Panc1 (cell line): ENCODE data around the gene CTTNBP2. TPM values are rescaled to one million over a fixed set of nuclear protein-coding genes. Genes with fewer than 3 reads are reported as not detected.

Experiments
- ATAC-seq: fragments of 200-7000 bp; cut with Tn5 transposase; 2 replicates; pipeline ENCODE4 v1.9.1; 2020; ENCODE audit warnings: mild to moderate bottlenecking, moderate library complexity
- BruUV-seq: library from RNA; stranded (reverse); fragments of 400-500 nt; replicated peaks from 2 replicates; lab custom pipeline; 2021; lab: Mats Ljungman, UMichigan
- CTCF ChIA-PET: fragments of 300-600 bp; sonication (Branson Sonifier 250); formaldehyde crosslinking; loops from one replicate; lab custom pipeline; 2022; ENCODE audit warnings: antibody characterized with exemption; lab: Charles Lee
- POLR2A ChIA-PET: fragments of 300-600 bp; sonication (Branson Sonifier 250); formaldehyde crosslinking; loops from one replicate; lab custom pipeline; 2022; ENCODE audit warnings: antibody characterized with exemption; lab: Charles Lee
- DNase-seq: peaks from one replicate; pipeline ENCODE4 v3.0.0-alpha.2; 2010; ENCODE audit warnings: low read depth, low spot score
- H3K27ac ChIP-seq: 2 replicates; pipeline ENCODE4 v1.5.1; 2011; ENCODE audit warnings: mild to moderate bottlenecking, low read length, inconsistent platforms
- H3K27me3 ChIP-seq: fragments of 200-500 bp; sonication (Bioruptor generic); 2 replicates; pipeline ENCODE4 v1.6.0; 2014; ENCODE audit warnings: low read length, inconsistent platforms; ENCODE audit not compliant: control insufficient read depth, insufficient read depth
- H3K36me3 ChIP-seq: fragments of 200-500 bp; sonication (Bioruptor generic); 2 replicates; pipeline ENCODE4 v1.5.1; 2014; ENCODE audit warnings: inconsistent platforms, mild to moderate bottlenecking, low read length, moderate library complexity; ENCODE audit not compliant: control insufficient read depth, insufficient read depth
- H3K4me1 ChIP-seq: 2 replicates; pipeline ENCODE4 v1.5.1; 2011; ENCODE audit warnings: inconsistent platforms, mild to moderate bottlenecking, low read length, moderate library complexity; ENCODE audit not compliant: control insufficient read depth, insufficient read depth
- H3K4me3 ChIP-seq, 2 experiments: 2 replicates each; pipeline ENCODE4 v1.5.1; 2011 to 2012; ENCODE audit warnings: low read depth in 2 of 2, low read length in 2 of 2, mild to moderate bottlenecking in 2 of 2, inconsistent platforms in 1 of 2, moderate library complexity in 1 of 2
- H3K9me3 ChIP-seq: fragments of 200-500 bp; sonication (Bioruptor generic); 2 replicates; pipeline ENCODE4 v1.5.1; 2014; ENCODE audit warnings: low read depth, mild to moderate bottlenecking, inconsistent platforms, low read length, moderate library complexity; ENCODE audit not compliant: control insufficient read depth, insufficient read depth
- CTCF ChIP-seq: fragments of 450-650 bp; IDR thresholded peaks from 2 replicates; pipeline ENCODE4 v1.5.1; 2017; ENCODE audit warnings: mild to moderate bottlenecking
- POLR2AphosphoS5 ChIP-seq: IDR thresholded peaks from 2 replicates; pipeline ENCODE4 v1.6.1; 2012; ENCODE audit warnings: mild to moderate bottlenecking, low read depth, low read length, moderate library complexity
- SIN3A ChIP-seq: IDR thresholded peaks from 2 replicates; pipeline ENCODE4 v1.6.1; 2012; ENCODE audit warnings: low read depth, mild to moderate bottlenecking, low read length, moderate library complexity, borderline replicate concordance; ENCODE audit not compliant: insufficient read depth
- TCF7L2 ChIP-seq: IDR thresholded peaks from 2 replicates; pipeline ENCODE4 v1.6.1; 2011; ENCODE audit warnings: mild to moderate bottlenecking, low read depth, low read length, inconsistent platforms
- in situ Hi-C: cut with HindIII; loops from 2 replicates; pipeline ENCODE4 v1.10.0; 2016; ENCODE audit warnings: low sequenced_read_pairs, low pct_unique_long_range_greater_than_20kb
- intact Hi-C: fragments of 100-400 bp; cut with micrococcal nuclease; formaldehyde crosslinking; loops from one replicate; pipeline ENCODE4 v1.10.0; 2022; ENCODE audit not compliant: unreplicated experiment
- total RNA-seq: library from RNA; stranded (reverse); gene quantifications from one replicate; pipeline ENCODE4 v1.2.1, GENCODE V29; 2021; ENCODE audit not compliant: unreplicated experiment
- TF ChIP-seq, protein P1 (sequence below), 2 experiments: IDR thresholded peaks; 2 replicates each; pipeline ENCODE4 v1.6.1; 2011 to 2012; ENCODE audit warnings: low read depth in 2 of 2, control low read depth in 1 of 2, low read length in 1 of 2, mild to moderate bottlenecking in 1 of 2, moderate library complexity in 1 of 2; ENCODE audit not compliant: insufficient read depth in 1 of 2

CTTNBP2 gene
- total RNA-seq, 1 experiment from 2014 or later, result 1.0 TPM

DNA sequence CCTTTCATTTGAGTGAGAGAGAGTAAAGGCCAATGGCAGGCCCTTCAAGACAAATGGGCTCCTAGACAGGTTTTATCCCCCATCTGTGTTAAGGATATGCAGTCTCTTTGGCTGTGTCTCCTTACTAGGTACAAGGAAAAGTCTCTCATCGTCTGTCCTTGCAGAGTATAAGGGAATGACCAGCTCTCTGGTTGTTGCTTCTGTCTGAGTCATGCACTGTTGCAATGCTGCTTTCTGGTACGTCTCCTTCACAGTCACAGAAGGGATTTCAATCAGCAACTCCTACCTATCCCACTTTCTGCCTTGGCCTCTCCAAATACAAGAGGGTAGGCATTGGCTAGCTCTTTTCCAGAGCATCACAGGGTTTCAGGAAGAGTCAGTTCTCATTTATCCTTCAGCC lies 48.1 kb downstream of the CTTNBP2 start:
- no peaks in the 10 kb centered on the region for H3K27me3 ChIP-seq
- no peaks in the 10 kb centered on the region for H3K9me3 ChIP-seq
- in situ Hi-C loops, result no loop called here
- POLR2A ChIA-PET, result no interaction called here
- no peak overlapping the region for H3K4me3 ChIP-seq
- H3K27ac ChIP-seq, result no peak overlapping the region
- H3K36me3 ChIP-seq, result no peaks in the 10 kb centered on the region
- CTCF ChIA-PET, result no interaction called here
- DNase-seq (no peak), ATAC-seq (no peak)
- intact Hi-C loops, result no loop called here
- peaks cover 27% of the 10 kb centered on the region for H3K4me1 ChIP-seq
- BruUV-seq, result no TSS peak
- TF ChIP-seq TCF7L2 (no peak), POLR2AphosphoS5 (no peak)

GRCh38 chr7:117824592-117824991 lies 48.6 kb downstream of the CTTNBP2 start:
- Histone ChIP-seq H3K36me3 (no peaks in the 10 kb centered on the region), H3K27ac (no peak overlapping the region), H3K27me3 (no peaks in the 10 kb centered on the region), H3K4me3 (no peak overlapping the region), H3K9me3 (no peaks in the 10 kb centered on the region), H3K4me1 (peaks cover 25% of the 10 kb centered on the region)
- ChIA-PET CTCF (no interaction called here), POLR2A (no interaction called here)
- in situ Hi-C loops (no loop called here), intact Hi-C loops (no loop called here)
- no peak for ATAC-seq
- no TSS peak for BruUV-seq
- TF ChIP-seq CTCF, result no peak
- no peak for TF ChIP-seq SIN3A
- TF ChIP-seq, protein P1, sequence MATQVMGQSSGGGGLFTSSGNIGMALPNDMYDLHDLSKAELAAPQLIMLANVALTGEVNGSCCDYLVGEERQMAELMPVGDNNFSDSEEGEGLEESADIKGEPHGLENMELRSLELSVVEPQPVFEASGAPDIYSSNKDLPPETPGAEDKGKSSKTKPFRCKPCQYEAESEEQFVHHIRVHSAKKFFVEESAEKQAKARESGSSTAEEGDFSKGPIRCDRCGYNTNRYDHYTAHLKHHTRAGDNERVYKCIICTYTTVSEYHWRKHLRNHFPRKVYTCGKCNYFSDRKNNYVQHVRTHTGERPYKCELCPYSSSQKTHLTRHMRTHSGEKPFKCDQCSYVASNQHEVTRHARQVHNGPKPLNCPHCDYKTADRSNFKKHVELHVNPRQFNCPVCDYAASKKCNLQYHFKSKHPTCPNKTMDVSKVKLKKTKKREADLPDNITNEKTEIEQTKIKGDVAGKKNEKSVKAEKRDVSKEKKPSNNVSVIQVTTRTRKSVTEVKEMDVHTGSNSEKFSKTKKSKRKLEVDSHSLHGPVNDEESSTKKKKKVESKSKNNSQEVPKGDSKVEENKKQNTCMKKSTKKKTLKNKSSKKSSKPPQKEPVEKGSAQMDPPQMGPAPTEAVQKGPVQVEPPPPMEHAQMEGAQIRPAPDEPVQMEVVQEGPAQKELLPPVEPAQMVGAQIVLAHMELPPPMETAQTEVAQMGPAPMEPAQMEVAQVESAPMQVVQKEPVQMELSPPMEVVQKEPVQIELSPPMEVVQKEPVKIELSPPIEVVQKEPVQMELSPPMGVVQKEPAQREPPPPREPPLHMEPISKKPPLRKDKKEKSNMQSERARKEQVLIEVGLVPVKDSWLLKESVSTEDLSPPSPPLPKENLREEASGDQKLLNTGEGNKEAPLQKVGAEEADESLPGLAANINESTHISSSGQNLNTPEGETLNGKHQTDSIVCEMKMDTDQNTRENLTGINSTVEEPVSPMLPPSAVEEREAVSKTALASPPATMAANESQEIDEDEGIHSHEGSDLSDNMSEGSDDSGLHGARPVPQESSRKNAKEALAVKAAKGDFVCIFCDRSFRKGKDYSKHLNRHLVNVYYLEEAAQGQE (IDR thresholded peaks at IDR 0.05; ENCODE audit: insufficient read depth in 1 of 2, low read depth in 2 of 2, low read length in 1 of 2), result no peak
- TF ChIP-seq POLR2AphosphoS5, result no peak
- no peak for TF ChIP-seq TCF7L2
- DNase-seq, result no peak

DNA sequence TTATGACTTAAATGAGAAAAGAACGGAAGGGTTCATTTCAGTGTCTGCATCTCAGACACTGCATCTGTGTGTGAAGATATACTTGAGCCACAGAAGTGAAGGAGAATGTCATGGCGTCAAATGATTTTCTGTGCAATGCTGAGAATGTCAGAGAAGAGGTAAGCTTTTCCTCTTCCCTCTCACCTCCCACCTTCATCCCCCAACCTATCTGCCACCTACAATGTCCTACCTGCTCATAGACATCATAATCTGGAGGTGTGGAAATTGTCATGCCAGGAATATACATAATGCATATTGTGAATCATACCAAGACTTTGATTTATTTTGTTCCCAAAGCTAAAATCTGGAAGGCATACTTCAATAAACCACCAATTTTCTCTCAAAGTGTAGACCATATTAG lies 53.7 kb downstream of the CTTNBP2 start:
- Histone ChIP-seq H3K36me3 (no peaks in the 10 kb centered on the region), H3K4me3 (no peak overlapping the region), H3K4me1 (no peaks in the 10 kb centered on the region), H3K27ac (no peak overlapping the region), H3K27me3 (no peaks in the 10 kb centered on the region), H3K9me3 (no peaks in the 10 kb centered on the region)
- no peak for ATAC-seq
- intact Hi-C loops, result no loop called here
- CTCF ChIA-PET, result no interaction called here
- in situ Hi-C loops, result no loop called here
- no TSS peak for BruUV-seq
- POLR2A ChIA-PET, result no interaction called here
- DNase-seq, result no peak
- TF ChIP-seq TCF7L2, result no peak
- TF ChIP-seq SIN3A, result no peak
- TF ChIP-seq CTCF, result no peak
- TF ChIP-seq POLR2AphosphoS5, result no peak
- TF ChIP-seq, protein P1 (IDR thresholded peaks at IDR 0.05; ENCODE audit: insufficient read depth in 1 of 2, low read depth in 2 of 2, low read length in 1 of 2), result no peak
